ENCODE data around the gene TMEM163.

- TF ChIP-seq, protein P1, sequence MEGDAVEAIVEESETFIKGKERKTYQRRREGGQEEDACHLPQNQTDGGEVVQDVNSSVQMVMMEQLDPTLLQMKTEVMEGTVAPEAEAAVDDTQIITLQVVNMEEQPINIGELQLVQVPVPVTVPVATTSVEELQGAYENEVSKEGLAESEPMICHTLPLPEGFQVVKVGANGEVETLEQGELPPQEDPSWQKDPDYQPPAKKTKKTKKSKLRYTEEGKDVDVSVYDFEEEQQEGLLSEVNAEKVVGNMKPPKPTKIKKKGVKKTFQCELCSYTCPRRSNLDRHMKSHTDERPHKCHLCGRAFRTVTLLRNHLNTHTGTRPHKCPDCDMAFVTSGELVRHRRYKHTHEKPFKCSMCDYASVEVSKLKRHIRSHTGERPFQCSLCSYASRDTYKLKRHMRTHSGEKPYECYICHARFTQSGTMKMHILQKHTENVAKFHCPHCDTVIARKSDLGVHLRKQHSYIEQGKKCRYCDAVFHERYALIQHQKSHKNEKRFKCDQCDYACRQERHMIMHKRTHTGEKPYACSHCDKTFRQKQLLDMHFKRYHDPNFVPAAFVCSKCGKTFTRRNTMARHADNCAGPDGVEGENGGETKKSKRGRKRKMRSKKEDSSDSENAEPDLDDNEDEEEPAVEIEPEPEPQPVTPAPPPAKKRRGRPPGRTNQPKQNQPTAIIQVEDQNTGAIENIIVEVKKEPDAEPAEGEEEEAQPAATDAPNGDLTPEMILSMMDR (IDR thresholded peaks at IDR 0.05; ENCODE audit: poor library complexity) = no peak
- no peak for TF ChIP-seq EZH2phosphoT487 (IDR thresholded peaks at IDR 0.05; ENCODE audit: low read depth, severe bottlenecking, unreplicated experiment)
Measured at GRCh38 chr2:134429886-134430285, 288.9 kb downstream of the TMEM163 start.

Measured in hepatocyte (in vitro differentiated cells).